Stimulated activated CD4-positive, alpha-beta T cell treated with anti-CD3 and anti-CD28 coated beads, TNF-alpha, amount 100 ng/mL, for 4 hours (primary cell): Measurements from ENCODE around the gene STRA8.

Source experiments
- DNase-seq, 3 experiments: peaks; one replicate each; pipeline ENCODE4 v3.0.0-alpha.2; 2020; ENCODE audit warnings: low read depth in 3 of 3

Gene STRA8

DNA sequence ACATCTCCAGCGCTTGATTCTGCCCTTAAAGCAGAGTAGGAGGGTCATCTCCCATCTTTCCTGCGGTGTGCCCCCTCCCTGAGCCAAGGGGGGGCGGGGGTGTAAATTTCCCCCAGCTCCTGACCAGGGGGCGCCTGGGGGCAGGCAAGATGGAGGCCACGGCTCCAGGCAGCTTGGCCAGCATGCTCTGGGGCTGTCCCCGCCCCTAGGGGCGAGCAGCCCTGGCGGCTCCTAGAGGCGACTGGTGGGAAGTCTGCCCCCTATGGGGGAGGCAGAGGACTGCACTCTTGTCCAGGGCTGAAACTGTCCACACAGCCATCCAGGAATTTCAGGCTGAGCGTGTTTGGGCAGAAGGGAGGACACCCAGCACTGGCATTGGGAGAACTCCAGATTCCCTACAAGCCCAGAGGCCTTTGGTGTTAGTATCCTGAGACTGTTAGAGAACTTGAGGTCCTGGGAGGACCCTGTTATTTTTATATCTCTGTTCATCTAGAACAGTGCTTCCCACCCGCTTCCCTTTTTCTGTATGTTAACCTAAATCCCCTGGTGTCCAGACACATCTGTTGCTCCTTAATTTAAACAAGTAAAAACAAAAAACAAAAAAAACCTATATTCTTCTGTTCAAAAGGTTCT lies 4.6 kb downstream of the STRA8 start:
- no peak for DNase-seq

DNA sequence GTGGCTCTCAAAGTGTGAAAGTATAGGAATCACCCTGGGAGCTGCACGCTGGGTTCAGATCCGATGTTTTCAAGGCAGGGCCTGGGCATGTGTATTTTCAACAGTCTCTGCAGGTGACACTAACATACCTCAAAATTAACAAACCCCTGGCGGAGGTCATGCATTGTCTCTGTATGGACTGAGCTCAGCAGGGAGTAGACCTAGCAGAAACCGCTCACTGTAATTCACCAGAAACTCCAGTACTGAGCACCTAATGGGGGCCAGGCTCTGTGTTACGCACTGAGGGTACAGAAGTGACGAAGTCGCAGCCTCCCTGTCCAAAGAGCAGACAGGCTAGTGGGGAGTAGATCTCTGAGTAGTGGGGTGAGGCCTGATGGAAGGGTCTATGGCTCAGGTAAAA lies 5.6 kb downstream of the STRA8 start:
- DNase-seq: no peak

- no peak for DNase-seq
Observed at GRCh38 chr7:135240441-135240840, 6.8 kb downstream of the STRA8 start.

DNA sequence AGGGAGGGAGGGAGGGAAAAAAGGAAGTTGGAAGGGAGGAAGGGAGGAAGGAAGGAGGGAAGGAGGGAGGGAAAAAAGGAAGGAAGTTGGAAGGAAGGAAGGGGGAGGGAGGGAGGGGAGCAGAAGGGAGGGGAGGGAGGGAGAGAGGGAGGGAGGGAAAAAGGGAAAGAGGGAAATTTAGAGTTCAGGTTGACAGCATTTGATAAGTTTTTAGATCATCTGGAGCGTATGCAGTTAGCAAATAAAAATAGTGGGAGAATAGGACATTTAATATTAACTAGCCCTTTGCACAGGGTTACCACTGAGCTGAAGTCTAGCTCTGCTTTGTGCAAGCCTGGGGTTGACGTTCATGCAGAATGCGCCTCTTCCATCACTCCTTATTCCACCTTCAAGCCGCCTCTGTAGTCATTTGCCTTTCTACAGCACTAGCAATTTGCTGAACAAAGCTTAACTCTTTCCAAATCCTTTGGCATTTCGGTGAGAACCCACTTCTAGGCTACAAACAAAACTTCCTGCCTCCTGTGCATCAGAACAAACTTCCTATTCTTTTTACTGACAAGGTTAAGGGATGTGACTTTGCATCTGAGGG lies 8.6 kb downstream of the STRA8 start:
- DNase-seq: no peak

DNA sequence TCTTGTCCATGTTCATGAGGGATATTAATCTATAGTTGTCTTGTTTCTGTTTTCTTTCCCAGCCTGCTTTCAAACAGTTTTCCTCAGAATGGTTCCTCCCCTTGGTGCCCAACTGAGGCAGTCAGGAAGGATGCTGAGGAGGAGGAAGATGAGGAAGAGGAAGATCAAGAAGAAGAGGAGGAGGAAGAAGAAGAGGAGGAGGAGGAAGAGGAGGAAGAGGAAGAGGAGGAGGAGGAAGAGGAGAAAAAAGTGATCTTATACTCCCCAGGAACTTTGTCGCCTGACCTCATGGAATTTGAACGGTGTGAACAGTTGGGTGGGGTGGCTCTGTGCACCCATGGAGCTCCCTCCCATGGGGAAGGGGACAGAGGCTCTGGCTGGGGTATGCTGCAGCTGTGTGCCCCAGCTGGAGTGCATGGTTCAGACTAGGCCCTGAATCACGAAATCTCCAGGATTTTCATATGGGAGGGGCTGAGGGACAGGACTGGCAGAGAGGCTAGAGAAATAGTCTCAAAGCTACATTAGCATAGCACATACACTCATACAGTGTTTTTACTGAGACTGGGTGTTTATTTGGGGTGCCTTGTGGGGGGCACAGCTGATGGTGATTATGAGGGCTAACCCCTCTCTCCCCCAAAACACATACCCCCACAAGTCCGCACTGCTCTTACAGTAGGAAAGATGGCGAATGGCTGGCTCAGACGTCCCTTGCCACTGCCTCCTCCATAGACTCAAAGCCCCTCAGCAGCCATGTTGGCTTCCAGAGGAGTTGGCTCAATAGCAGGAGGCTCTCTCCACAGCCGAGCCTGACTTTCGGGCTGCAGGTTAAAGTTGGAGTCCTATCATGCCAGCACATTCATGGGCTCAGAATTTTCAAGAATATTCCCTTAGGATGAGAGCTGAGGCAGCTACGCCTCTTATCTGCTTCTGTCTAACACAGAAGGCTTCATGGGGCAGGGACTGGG lies 11.9 kb downstream of the STRA8 start:
- DNase-seq: no peak

- DNase-seq: no peak
Observed at GRCh38 chr7:135246191-135246825, 12.7 kb downstream of the STRA8 start.

- DNase-seq: no peak
Observed at GRCh38 chr7:135247746-135248471, 14.3 kb downstream of the STRA8 start.

- no peak for DNase-seq
Observed at GRCh38 chr7:135248546-135248945, 14.9 kb downstream of the STRA8 start.

DNA sequence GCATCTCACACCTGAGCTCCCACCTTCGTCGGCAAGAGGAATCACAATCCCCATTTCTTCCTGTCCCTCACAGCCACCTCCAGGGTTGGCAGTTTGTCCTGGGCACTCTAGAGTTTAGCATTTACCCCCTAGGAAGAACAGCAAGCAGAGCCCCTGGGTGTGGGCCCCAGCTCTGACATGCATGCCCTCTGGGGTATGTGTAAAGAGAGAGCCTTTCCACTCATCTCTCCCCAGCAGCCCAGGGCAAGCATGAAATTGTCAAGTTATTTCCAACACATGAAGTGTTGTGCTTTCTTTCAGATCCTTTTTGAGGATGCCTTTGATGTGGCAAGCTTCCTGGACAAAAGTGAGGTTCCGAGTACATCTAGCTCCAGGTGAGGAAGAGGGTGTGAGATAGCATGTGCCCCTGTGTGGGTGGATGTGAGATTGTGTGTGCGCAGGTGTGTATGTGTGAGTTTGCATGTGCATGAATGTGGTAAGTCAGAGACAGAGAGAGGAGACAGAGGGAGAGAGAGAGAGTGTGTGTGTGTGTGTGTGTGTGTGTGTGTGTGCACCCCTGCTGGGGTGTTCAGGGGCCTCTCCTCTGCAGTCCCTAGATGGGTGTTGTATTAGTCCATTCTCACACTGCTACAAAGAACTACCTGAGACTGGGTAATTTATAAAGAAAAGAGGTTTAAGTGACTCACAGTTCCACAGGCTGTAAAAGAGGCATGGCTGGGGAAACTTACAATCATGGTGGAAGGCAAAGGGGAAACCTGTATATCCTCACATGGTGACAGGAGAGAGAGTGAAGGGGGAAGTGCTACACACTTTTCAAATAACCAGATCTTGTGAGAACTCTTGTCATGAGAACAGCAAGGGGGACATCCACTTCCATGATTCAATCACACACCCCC lies 18.1 kb downstream of the STRA8 start:
- no peak for DNase-seq

GRCh38 chr7:135253851-135254771 lies 20.5 kb downstream of the STRA8 start:
- no peak for DNase-seq

DNA sequence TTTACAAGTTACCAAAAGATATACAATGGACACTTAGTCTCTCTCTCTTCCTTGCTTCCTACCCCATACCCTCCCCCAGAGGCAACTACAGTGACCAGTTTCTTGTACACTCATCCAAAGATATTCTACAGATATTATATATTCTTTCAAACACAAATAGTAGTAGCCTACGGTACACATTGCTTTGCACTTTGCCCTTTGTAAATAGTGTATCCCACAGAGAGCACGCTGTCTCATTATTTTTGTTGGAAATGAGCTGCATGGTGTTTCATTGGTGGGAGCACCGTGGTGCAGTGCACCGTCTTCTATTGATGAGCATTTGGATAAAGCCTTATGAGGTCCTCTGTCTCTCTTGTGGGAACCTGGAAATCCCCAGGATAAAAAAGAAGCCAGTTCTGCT lies 24.2 kb downstream of the STRA8 start:
- no peak for DNase-seq

DNA sequence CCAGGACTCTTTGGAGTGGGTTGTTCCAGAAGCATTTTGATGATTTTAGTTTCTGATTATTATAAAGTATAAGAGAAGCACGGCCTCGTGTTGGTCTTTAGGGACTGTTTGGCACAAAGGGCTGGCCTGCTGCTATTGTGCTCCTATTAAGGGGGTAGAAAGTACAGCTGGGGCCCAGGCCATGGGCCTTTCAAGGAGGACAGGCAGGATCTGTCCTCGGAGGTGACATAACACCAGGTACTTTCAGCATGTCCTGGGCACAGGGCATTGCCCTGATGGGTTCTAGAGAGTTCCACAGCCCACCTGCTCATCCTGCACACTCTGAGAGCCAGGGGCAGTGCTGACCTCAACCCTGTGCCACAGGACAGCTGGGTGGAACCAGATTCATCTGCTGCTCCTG lies 24.9 kb downstream of the STRA8 start:
- DNase-seq: no peak

- DNase-seq: no peak
Observed at GRCh38 chr7:135259702-135260101, 26.1 kb downstream of the STRA8 start.

GRCh38 chr7:135260470-135260869 lies 26.8 kb downstream of the STRA8 start:
- no peak for DNase-seq

GRCh38 chr7:135260930-135261721 lies 27.5 kb downstream of the STRA8 start:
- DNase-seq: no peak

- DNase-seq: no peak
Observed at GRCh38 chr7:135262623-135263320, 29.1 kb downstream of the STRA8 start.

- no peak for DNase-seq
Observed at GRCh38 chr7:135263321-135263970, 29.8 kb downstream of the STRA8 start.

- DNase-seq: no peak
Observed at GRCh38 chr7:135265637-135266036, 32.0 kb downstream of the STRA8 start.
